HepG2 (cell line): Measurements from ENCODE around the gene COASY. TPM values are rescaled to one million over a fixed set of nuclear protein-coding genes. Genes with fewer than 3 reads are reported as not detected.

ENCODE experiments used
- CBFB ChIP-seq: sonication (generic); formaldehyde crosslinking; IDR thresholded peaks from 2 replicates; pipeline ENCODE4 v1.4.0; 2020; ENCODE audit warnings: missing genetic modification reagents
- DMAP1 ChIP-seq: IDR thresholded peaks from 2 replicates; pipeline ENCODE4 v1.6.1; 2016
- DNMT1 ChIP-seq: sonication (generic); formaldehyde crosslinking; IDR thresholded peaks from 2 replicates; pipeline ENCODE4 v1.5.1; 2020; ENCODE audit warnings: mild to moderate bottlenecking, missing genetic modification reagents
- KLF12 ChIP-seq: sonication (generic); formaldehyde crosslinking; IDR thresholded peaks from 2 replicates; pipeline ENCODE4 v1.4.0; 2020; ENCODE audit warnings: missing genetic modification reagents, borderline replicate concordance
- MED1 ChIP-seq: sonication (generic); formaldehyde crosslinking; IDR thresholded peaks from 2 replicates; pipeline ENCODE4 v1.4.0; 2020; ENCODE audit warnings: missing genetic modification reagents
- MXD3 ChIP-seq: IDR thresholded peaks from 2 replicates; pipeline ENCODE4 v1.6.1; 2016; ENCODE audit warnings: mild to moderate bottlenecking, missing biosample characterization, missing genetic modification reagents
- TCF12 ChIP-seq, 2 experiments: fragments of 450-650 bp in 1 of 2; sonication (generic) in 1 of 2; formaldehyde crosslinking in 1 of 2; IDR thresholded peaks; 2 replicates each; pipeline versions ENCODE4 v1.6.1 to v1.8.0; 2017 to 2022; ENCODE audit warnings: antibody characterized with exemption in 1 of 2, mild to moderate bottlenecking in 1 of 2, missing genetic modification reagents in 1 of 2, moderate library complexity in 1 of 2
- TGIF2 ChIP-seq: IDR thresholded peaks from 2 replicates; pipeline ENCODE4 v1.6.1; 2016; ENCODE audit warnings: control low read depth, missing compliant biosample characterization
- XRCC5 ChIP-seq: fragments of 200-400 bp; formaldehyde crosslinking; optimal IDR thresholded peaks from 2 replicates; pipeline ENCODE3; 2017; ENCODE audit warnings: mild to moderate bottlenecking, low read length
- ZNF276 ChIP-seq: sonication (generic); formaldehyde crosslinking; IDR thresholded peaks from 2 replicates; pipeline ENCODE4 v1.4.0; 2020; ENCODE audit warnings: mild to moderate bottlenecking, low read depth, missing genetic modification reagents
- ZNF468 ChIP-seq: sonication (generic); formaldehyde crosslinking; IDR thresholded peaks from 2 replicates; pipeline ENCODE4 v1.8.0; 2022; ENCODE audit warnings: mild to moderate bottlenecking, moderate library complexity, missing genetic modification reagents
- polyA plus RNA-seq, 8 experiments: library from polyadenylated mRNA; depleted of rRNA in 3 of 8; stranded (reverse) in 7 of 8; unstranded in 1 of 8; fragments of >200 nt; fragmentation: Illumina TruSeq in 4 of 8; extraction: Trizol in 4 of 8; gene quantifications; 2 replicates each; pipeline versions ENCODE4 v1.2.1 to v1.2.3, GENCODE V29; 2011 to 2016; ENCODE audit warnings: low read depth in 4 of 8, missing spikeins in 1 of 8, mixed read lengths in 1 of 8; ENCODE audit not compliant: insufficient read depth in 1 of 8
- total RNA-seq, 5 experiments: library from RNA; depleted of rRNA; stranded (reverse); fragments of >200 nt; fragmentation: Illumina TruSeq; extraction: Trizol; gene quantifications; 2 replicates each; pipeline ENCODE4 v1.2.3, GENCODE V29; 2016; ENCODE audit warnings: low read depth in 1 of 5
- TF ChIP-seq, protein P1 (sequence below): sonication (generic); formaldehyde crosslinking; IDR thresholded peaks from 2 replicates; pipeline ENCODE4 v1.4.0; 2020; ENCODE audit warnings: missing genetic modification reagents, borderline replicate concordance
- TF ChIP-seq, protein P2 (sequence below): sonication (generic); formaldehyde crosslinking; IDR thresholded peaks from 2 replicates; pipeline ENCODE4 v1.8.0; 2022; ENCODE audit warnings: mild to moderate bottlenecking, missing genetic modification reagents, moderate library complexity
- TF ChIP-seq, protein P3 (sequence below): sonication (generic); formaldehyde crosslinking; IDR thresholded peaks from 2 replicates; pipeline ENCODE4 v1.8.1; 2023; ENCODE audit warnings: mild to moderate bottlenecking, moderate library complexity, missing genetic modification reagents
- TF ChIP-seq, protein P4 (sequence below): sonication (generic); formaldehyde crosslinking; IDR thresholded peaks from 2 replicates; pipeline ENCODE4 v1.4.0; 2020; ENCODE audit warnings: missing genetic modification reagents, borderline replicate concordance

The COASY gene
- total and polyA plus RNA-seq, 2 of the 13 experiments (the other 11 are each of a cell fraction or from before 2014, with no cell fraction given): 90.7 to 125 TPM

GRCh38 chr17:42517516-42517915 lies 44.4 kb upstream of the COASY start (continued):
- TF ChIP-seq, protein P1, sequence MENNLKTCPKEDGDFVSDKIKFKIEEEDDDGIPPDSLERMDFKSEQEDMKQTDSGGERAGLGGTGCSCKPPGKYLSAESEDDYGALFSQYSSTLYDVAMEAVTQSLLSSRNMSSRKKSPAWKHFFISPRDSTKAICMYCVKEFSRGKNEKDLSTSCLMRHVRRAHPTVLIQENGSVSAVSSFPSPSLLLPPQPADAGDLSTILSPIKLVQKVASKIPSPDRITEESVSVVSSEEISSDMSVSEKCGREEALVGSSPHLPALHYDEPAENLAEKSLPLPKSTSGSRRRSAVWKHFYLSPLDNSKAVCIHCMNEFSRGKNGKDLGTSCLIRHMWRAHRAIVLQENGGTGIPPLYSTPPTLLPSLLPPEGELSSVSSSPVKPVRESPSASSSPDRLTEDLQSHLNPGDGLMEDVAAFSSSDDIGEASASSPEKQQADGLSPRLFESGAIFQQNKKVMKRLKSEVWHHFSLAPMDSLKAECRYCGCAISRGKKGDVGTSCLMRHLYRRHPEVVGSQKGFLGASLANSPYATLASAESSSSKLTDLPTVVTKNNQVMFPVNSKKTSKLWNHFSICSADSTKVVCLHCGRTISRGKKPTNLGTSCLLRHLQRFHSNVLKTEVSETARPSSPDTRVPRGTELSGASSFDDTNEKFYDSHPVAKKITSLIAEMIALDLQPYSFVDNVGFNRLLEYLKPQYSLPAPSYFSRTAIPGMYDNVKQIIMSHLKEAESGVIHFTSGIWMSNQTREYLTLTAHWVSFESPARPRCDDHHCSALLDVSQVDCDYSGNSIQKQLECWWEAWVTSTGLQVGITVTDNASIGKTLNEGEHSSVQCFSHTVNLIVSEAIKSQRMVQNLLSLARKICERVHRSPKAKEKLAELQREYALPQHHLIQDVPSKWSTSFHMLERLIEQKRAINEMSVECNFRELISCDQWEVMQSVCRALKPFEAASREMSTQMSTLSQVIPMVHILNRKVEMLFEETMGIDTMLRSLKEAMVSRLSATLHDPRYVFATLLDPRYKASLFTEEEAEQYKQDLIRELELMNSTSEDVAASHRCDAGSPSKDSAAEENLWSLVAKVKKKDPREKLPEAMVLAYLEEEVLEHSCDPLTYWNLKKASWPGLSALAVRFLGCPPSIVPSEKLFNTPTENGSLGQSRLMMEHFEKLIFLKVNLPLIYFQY (CRISPR knock-in tag): peak; percentile 42; the same call in 1 of the 2 replicates
- TF ChIP-seq KLF12 (CRISPR knock-in tag) (0 out of 2 replicates have a peak, but pooled peaks have one; percentile 50), ZNF468 (CRISPR knock-in tag) (no peak), CBFB (CRISPR knock-in tag) (0 out of 2 replicates have a peak, but pooled peaks have one; percentile 52), ZNF276 (0 out of 2 replicates have a peak, but pooled peaks have one; percentile 52), MED1 (CRISPR knock-in tag) (peak; percentile 57), DNMT1 (CRISPR knock-in tag) (0 out of 2 replicates have a peak, but pooled peaks have one; percentile 43), XRCC5 (peak; percentile 94), TCF12 (IDR thresholded peaks at IDR 0.05) (no peak), TCF12 (CRISPR knock-in tag; IDR thresholded peaks at IDR 0.05) (no peak), TGIF2 (CRISPR knock-in tag) (0 out of 2 replicates have a peak, but pooled peaks have one; percentile 46), MXD3 (CRISPR knock-in tag) (peak; percentile 32; the same call in 1 of the 2 replicates), DMAP1 (CRISPR knock-in tag) (peak; percentile 42; the same call in 1 of the 2 replicates)
- TF ChIP-seq, protein P2, sequence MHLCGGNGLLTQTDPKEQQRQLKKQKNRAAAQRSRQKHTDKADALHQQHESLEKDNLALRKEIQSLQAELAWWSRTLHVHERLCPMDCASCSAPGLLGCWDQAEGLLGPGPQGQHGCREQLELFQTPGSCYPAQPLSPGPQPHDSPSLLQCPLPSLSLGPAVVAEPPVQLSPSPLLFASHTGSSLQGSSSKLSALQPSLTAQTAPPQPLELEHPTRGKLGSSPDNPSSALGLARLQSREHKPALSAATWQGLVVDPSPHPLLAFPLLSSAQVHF: no peak
- TF ChIP-seq, protein P3, sequence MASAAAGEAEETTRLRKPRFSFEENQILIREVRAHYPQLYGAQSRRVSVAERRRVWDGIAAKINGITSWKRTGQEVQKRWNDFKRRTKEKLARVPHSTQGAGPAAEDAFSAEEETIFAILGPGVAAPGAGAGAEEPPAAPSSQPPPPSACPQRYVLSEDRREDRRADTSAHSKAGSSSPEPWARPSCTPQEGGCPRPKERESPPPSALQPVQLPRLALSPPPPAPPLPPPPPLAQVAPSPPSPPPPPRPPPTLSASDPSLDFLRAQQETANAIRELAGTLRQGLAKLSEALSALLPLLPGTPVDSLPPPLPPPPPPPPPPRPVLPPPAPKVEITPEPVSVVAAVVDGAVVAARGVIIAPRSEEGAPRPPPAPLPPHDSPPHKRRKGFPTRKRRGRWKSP (CRISPR knock-in tag): peak; percentile 32; the same call in 1 of the 2 replicates
- TF ChIP-seq, protein P4, sequence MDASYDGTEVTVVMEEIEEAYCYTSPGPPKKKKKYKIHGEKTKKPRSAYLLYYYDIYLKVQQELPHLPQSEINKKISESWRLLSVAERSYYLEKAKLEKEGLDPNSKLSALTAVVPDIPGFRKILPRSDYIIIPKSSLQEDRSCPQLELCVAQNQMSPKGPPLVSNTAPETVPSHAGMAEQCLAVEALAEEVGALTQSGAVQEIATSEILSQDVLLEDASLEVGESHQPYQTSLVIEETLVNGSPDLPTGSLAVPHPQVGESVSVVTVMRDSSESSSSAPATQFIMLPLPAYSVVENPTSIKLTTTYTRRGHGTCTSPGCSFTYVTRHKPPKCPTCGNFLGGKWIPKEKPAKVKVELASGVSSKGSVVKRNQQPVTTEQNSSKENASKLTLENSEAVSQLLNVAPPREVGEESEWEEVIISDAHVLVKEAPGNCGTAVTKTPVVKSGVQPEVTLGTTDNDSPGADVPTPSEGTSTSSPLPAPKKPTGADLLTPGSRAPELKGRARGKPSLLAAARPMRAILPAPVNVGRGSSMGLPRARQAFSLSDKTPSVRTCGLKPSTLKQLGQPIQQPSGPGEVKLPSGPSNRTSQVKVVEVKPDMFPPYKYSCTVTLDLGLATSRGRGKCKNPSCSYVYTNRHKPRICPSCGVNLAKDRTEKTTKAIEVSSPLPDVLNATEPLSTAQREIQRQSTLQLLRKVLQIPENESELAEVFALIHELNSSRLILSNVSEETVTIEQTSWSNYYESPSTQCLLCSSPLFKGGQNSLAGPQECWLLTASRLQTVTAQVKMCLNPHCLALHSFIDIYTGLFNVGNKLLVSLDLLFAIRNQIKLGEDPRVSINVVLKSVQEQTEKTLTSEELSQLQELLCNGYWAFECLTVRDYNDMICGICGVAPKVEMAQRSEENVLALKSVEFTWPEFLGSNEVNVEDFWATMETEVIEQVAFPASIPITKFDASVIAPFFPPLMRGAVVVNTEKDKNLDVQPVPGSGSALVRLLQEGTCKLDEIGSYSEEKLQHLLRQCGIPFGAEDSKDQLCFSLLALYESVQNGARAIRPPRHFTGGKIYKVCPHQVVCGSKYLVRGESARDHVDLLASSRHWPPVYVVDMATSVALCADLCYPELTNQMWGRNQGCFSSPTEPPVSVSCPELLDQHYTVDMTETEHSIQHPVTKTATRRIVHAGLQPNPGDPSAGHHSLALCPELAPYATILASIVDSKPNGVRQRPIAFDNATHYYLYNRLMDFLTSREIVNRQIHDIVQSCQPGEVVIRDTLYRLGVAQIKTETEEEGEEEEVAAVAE (CRISPR knock-in tag): 0 out of 2 replicates have a peak, but pooled peaks have one; percentile 59
